Uterus (tissue), 2 donors: ENCODE measurements around the gene GPX7.

ENCODE experiments used
- POLR2A ChIP-seq, 2 donors: fragments of 450-650 bp; IDR thresholded peaks; one replicate each; pipeline ENCODE4 v1.6.1; 2016; ENCODE audit warnings: antibody characterized with exemption in 2 of 2, mild to moderate bottlenecking in 1 of 2, moderate library complexity in 1 of 2
- TF ChIP-seq, protein P1 (sequence below), 4 experiments: fragments of 200-600 bp in 2 of 4; fragments of 450-650 bp in 2 of 4; sonication (generic) in 2 of 4; IDR thresholded peaks; one replicate each; pipeline ENCODE4 v1.5.1; 2016 to 2019; ENCODE audit warnings: antibody characterized with exemption in 4 of 4, mild to moderate bottlenecking in 2 of 4, moderate library complexity in 1 of 4

DNA sequence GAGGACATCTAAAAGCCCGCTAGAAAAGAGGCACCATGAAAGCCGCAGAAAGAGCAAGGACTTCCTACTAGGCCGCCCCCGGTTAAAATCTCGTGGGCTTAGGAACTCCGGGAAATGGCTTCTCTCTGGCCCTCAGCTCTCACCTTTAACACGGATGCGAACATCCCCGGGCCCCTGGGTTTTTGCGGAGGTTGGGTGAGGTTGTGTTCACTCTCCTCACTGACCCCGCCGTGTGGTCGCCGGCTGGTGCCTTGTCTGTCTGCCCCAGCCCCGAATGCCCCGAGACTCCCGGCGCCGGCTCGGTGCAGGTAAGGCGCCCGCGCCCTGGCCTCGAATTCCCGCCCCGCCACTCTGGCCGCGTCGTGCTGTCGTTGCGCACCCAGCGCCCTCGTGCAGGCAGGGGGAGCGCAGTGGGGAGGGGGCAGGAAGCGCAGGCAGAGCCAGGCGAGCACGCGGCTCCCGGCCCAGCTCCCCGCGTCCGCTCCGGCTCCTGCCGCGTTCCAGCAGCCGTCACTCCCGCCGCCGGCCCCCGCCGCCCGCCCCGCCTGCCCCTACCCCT is 30.6 kb downstream of the GPX7 start, which contains the start of gene SHISAL2A:
- TF ChIP-seq, protein P1, sequence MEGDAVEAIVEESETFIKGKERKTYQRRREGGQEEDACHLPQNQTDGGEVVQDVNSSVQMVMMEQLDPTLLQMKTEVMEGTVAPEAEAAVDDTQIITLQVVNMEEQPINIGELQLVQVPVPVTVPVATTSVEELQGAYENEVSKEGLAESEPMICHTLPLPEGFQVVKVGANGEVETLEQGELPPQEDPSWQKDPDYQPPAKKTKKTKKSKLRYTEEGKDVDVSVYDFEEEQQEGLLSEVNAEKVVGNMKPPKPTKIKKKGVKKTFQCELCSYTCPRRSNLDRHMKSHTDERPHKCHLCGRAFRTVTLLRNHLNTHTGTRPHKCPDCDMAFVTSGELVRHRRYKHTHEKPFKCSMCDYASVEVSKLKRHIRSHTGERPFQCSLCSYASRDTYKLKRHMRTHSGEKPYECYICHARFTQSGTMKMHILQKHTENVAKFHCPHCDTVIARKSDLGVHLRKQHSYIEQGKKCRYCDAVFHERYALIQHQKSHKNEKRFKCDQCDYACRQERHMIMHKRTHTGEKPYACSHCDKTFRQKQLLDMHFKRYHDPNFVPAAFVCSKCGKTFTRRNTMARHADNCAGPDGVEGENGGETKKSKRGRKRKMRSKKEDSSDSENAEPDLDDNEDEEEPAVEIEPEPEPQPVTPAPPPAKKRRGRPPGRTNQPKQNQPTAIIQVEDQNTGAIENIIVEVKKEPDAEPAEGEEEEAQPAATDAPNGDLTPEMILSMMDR (IDR thresholded peaks at IDR 0.05): no peak
- TF ChIP-seq POLR2A (IDR thresholded peaks at IDR 0.05): no peak
